Fibroblast of skin of right biceps (primary cell): Measurements from ENCODE around the gene ALG1.
"Not testable (repeated sequence)": the region's sequence is repeated elsewhere in the genome, so short reads cannot be mapped to it uniquely, and the experiment has no call there.

Experiments used
- DNase-seq: peaks from one replicate; pipeline ENCODE4 v3.0.0-alpha.2; 2013

ALG1 gene

GRCh38 chr16:5103296-5104032, 31.8 kb downstream of the ALG1 start:
- not testable (repeated sequence) for DNase-seq

GRCh38 chr16:5105039-5105438, 33.4 kb downstream of the ALG1 start:
- not testable (repeated sequence) for DNase-seq

- DNase-seq, result no peak
Measured at GRCh38 chr16:5108505-5109158, 37.0 kb downstream of the ALG1 start.

- not testable (repeated sequence) for DNase-seq
Measured at GRCh38 chr16:5110933-5111332, 39.3 kb downstream of the ALG1 start.

GRCh38 chr16:5116780-5117295, 45.2 kb downstream of the ALG1 start:
- not testable (repeated sequence) for DNase-seq

GRCh38 chr16:5117300-5118087, 45.9 kb downstream of the ALG1 start:
- peak; percentile 51 for DNase-seq

GRCh38 chr16:5131467-5132004, 59.9 kb downstream of the ALG1 start:
- not testable (repeated sequence) for DNase-seq

GRCh38 chr16:5132915-5133600, 61.4 kb downstream of the ALG1 start:
- DNase-seq, result not testable (repeated sequence)

GRCh38 chr16:5134739-5135452, 63.3 kb downstream of the ALG1 start:
- not testable (repeated sequence) for DNase-seq
